ENCODE measurements around the gene DYRK1A. TPM values are rescaled to one million over a fixed set of nuclear protein-coding genes. Genes with fewer than 3 reads are reported as not detected.

Gene DYRK1A
- total and polyA plus RNA-seq, 4 donors: 42.4 to 95.9 (median 59.1) TPM

DNA sequence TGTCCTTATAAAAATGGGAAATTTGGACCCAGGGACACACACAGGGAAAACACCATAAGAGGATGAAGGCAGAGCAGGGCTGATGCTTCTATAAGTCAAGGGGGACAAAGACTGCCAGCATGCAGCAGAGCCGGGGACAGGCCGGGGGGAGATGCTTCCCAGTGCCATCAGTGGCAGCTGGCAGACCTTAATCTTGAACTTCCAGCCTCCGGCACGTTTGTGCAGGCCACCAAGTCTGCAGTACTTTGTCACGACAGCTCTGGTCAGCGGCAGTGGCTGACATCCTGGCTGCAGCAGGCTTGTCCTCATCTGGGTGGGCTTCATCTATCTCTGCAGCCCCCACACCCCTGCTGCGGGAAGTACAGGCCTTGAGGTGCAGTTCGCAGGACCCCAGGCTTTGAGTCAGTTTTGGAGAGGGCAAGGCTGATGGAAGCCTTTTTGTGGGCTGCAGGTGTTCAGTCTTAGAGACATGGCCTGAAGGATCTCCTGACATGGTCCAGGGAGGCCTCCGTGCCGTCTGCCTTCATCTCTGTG lies 186.0 kb downstream of the DYRK1A start:
- no peak for DNase-seq (ENCODE audit: low read depth in 4 of 6, low spot score in 6 of 6)
- no peaks in the 10 kb centered on the region for H3K36me3 ChIP-seq (ENCODE audit: control insufficient read depth, insufficient read depth, low read length)
- no peaks in the 10 kb centered on the region for H3K27me3 ChIP-seq (ENCODE audit: control insufficient read depth, insufficient read depth, low read length)
- WGBS (ENCODE audit: insufficient coverage): 89% methylated on average over 10 of the region's 10 CpGs
- H3K9me3 ChIP-seq (ENCODE audit: control insufficient read depth, insufficient read depth, low read length): no peaks in the 10 kb centered on the region
- H3K4me1 ChIP-seq (ENCODE audit: control insufficient read depth, insufficient read depth, low read length): peaks cover 26% of the 10 kb centered on the region
- no peak overlapping the region for H3K27ac ChIP-seq (ENCODE audit: low read depth, low read length)
- no peak overlapping the region for H3K4me3 ChIP-seq (ENCODE audit: low read depth, low read length)

DNA sequence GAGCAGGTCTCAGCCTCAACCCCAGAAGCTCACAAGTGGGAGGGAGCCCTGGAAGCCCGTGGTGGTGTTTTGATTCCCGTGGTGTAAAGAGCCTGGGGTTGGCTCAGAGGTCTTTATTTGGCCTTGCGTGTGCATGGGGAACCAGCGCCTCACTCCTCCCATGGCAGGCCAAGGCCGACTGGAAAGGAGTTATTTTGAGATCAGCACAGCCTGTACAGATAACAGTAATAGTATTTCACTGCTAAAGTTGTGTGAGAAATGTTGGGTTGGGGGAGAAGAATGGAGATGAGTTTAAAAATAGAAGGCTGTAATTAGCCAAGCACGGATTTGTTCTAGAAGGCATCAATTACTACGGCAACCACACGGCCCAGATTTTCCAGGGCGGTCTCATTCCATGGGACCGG lies 186.5 kb downstream of the DYRK1A start:
- no peak overlapping the region for H3K4me3 ChIP-seq (ENCODE audit: low read depth, low read length)
- H3K27ac ChIP-seq (ENCODE audit: low read depth, low read length): no peak overlapping the region
- 25% methylated on average over 5 of the region's 10 CpGs for WGBS (ENCODE audit: insufficient coverage)
- no peaks in the 10 kb centered on the region for H3K9me3 ChIP-seq (ENCODE audit: control insufficient read depth, insufficient read depth, low read length)
- no peaks in the 10 kb centered on the region for H3K36me3 ChIP-seq (ENCODE audit: control insufficient read depth, insufficient read depth, low read length)
- H3K27me3 ChIP-seq (ENCODE audit: control insufficient read depth, insufficient read depth, low read length): no peaks in the 10 kb centered on the region
- H3K4me1 ChIP-seq (ENCODE audit: control insufficient read depth, insufficient read depth, low read length): peaks cover 26% of the 10 kb centered on the region
- peak in 2 of 6 donors; percentile 27 to 61 for DNase-seq (ENCODE audit: low read depth in 4 of 6, low spot score in 6 of 6)

DNA sequence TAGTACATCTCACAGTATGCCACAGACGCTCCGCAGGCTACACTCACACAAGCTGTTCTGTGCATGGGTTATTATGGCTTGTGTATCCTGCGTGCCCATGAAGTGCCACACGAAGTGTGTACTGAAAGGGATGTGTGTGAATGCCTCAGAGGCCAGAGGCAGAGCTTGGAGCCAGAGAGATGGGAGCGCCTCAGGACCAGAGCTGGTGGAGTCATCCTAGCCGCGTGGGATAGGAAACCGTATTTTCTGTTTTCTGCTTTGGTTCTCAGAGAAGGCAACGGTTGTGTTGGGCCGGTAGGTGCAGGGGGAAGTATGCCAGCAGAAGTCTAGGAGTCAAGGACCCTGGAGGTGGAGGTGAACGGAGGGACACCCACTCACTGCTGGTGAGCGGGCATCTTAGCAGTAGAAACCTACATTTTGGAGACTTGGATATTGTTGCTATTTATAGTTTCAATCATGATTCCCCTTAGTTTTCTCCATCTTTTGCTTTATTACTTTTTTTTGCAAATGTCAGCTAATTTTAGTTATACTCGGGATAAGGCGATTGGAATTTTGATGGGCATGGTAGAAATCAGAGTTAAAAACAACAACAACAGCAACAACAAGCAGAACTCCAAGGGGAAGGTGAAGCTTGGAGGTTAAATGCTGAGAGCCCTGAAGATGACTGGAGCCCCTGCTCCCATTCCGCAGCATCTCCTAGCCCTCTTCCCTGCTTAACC lies 188.2 kb downstream of the DYRK1A start:
- Histone ChIP-seq H3K9me3 (ENCODE audit: control insufficient read depth, insufficient read depth, low read length) (no peaks in the 10 kb centered on the region), H3K4me1 (ENCODE audit: control insufficient read depth, insufficient read depth, low read length) (peaks cover 26% of the 10 kb centered on the region), H3K27ac (ENCODE audit: low read depth, low read length) (no peak overlapping the region), H3K27me3 (ENCODE audit: control insufficient read depth, insufficient read depth, low read length) (no peaks in the 10 kb centered on the region), H3K36me3 (ENCODE audit: control insufficient read depth, insufficient read depth, low read length) (no peaks in the 10 kb centered on the region), H3K4me3 (ENCODE audit: low read depth, low read length) (no peak overlapping the region)
- no peak for DNase-seq (ENCODE audit: low read depth in 4 of 6, low spot score in 6 of 6)
- WGBS (ENCODE audit: insufficient coverage): 93% methylated on average over 10 of the region's 15 CpGs

DNA sequence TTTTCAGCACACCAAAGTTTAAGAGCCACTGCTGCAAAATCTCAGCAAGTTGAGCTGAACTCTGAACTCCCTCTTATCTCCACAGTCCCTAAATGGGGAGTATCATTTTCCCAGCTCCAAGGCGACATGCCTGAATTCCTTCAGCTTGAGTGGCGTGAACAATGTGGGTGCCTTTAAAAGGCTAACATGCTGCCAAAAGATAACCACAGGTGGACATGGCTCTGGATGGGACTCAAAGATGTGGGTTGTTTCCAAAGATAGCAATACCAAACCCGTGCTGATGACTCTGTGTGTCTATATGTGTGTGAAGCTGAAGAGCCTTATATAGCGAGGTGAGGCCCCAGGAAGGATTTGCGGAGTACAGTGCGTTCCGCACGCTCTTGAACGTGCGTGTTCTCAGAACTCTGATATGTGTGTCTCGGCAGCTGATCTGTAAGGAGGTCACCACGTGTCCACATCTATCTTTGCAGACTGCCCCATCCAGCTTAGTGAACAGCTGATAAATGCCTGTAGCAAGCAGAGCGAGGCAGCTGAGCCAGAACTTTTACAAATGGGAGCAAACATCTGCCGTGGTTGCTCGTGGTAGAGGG lies 189.2 kb downstream of the DYRK1A start:
- no peak for DNase-seq (ENCODE audit: low read depth in 4 of 6, low spot score in 6 of 6)
- no peaks in the 10 kb centered on the region for H3K27me3 ChIP-seq (ENCODE audit: control insufficient read depth, insufficient read depth, low read length)
- no peaks in the 10 kb centered on the region for H3K36me3 ChIP-seq (ENCODE audit: control insufficient read depth, insufficient read depth, low read length)
- H3K27ac ChIP-seq (ENCODE audit: low read depth, low read length): no peak overlapping the region
- no peaks in the 10 kb centered on the region for H3K9me3 ChIP-seq (ENCODE audit: control insufficient read depth, insufficient read depth, low read length)
- H3K4me1 ChIP-seq (ENCODE audit: control insufficient read depth, insufficient read depth, low read length): peaks cover 24% of the 10 kb centered on the region
- H3K4me3 ChIP-seq (ENCODE audit: low read depth, low read length): no peak overlapping the region
- 84% methylated on average over 13 of the region's 15 CpGs for WGBS (ENCODE audit: insufficient coverage)

DNA sequence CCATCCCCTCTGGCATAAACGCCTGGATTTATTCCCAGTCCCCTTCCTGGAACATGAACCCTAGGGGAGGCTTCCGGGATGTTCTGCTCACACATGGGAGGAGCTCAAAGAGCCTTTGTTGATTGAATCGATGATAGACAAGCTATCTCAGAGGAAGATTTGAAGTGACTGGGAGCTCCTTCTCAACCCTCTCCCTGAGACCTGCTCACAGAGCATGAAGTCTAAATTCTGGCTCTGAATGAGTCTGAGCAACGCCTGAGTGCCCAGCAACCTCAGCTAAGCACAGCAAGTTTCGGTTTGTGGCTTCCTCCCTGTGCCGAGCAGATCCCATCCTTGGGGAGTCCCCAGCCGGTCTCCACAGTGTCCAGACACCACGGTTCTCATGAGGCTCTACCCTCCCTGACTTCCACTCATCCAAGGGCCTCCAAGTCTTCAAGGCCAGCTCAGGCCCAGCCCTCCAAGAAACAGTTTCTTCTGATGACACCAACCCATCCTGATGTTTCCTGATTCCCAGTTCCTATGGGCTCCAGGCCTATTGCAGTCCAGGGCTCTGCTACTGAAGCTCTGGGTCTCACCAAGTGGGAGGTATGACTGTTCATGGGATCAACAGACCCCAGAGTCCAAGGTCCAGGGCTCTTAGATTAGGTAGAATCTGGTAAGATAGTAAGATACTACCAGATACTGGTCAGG lies 190.8 kb downstream of the DYRK1A start:
- no peak overlapping the region for H3K27ac ChIP-seq (ENCODE audit: low read depth, low read length)
- H3K27me3 ChIP-seq (ENCODE audit: control insufficient read depth, insufficient read depth, low read length): no peaks in the 10 kb centered on the region
- no peak overlapping the region for H3K4me3 ChIP-seq (ENCODE audit: low read depth, low read length)
- H3K4me1 ChIP-seq (ENCODE audit: control insufficient read depth, insufficient read depth, low read length): peaks cover 8% of the 10 kb centered on the region
- H3K36me3 ChIP-seq (ENCODE audit: control insufficient read depth, insufficient read depth, low read length): no peaks in the 10 kb centered on the region
- WGBS (ENCODE audit: insufficient coverage): 88% methylated on average over 7 of the region's 8 CpGs
- DNase-seq (ENCODE audit: low read depth in 4 of 6, low spot score in 6 of 6): no peak
- H3K9me3 ChIP-seq (ENCODE audit: control insufficient read depth, insufficient read depth, low read length): no peaks in the 10 kb centered on the region

DNA sequence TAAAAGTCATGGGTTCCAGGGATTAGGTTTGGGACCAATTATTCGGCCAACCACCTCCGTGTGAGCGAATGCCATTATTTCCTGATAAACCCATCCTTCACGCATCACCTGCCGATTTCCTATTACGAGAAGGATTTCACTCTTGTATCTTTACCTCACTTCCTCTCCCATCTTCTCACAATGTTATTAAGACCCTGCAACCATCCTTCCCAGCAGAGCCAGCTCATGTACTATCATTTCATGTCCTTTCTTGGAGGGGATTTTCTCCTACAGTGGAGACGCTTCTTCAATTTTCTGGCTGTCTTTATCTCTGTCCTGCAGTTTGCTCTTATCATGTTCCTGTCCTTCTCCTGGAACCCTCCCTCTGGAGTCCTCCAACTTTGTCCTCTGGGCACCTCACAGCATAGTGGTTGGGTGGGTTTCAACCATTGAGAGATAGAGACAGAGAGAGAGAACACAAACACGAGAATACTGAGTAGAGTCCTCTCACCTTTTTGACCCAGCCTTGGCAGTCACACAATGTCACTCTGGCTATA lies 192.2 kb downstream of the DYRK1A start:
- no peak overlapping the region for H3K27ac ChIP-seq (ENCODE audit: low read depth, low read length)
- no peak overlapping the region for H3K4me3 ChIP-seq (ENCODE audit: low read depth, low read length)
- DNase-seq (ENCODE audit: low read depth in 4 of 6, low spot score in 6 of 6): no peak
- H3K9me3 ChIP-seq (ENCODE audit: control insufficient read depth, insufficient read depth, low read length): no peaks in the 10 kb centered on the region
- H3K4me1 ChIP-seq (ENCODE audit: control insufficient read depth, insufficient read depth, low read length): peaks cover 8% of the 10 kb centered on the region
- H3K27me3 ChIP-seq (ENCODE audit: control insufficient read depth, insufficient read depth, low read length): no peaks in the 10 kb centered on the region
- 96% methylated on average over 5 of the region's 8 CpGs for WGBS (ENCODE audit: insufficient coverage)
- H3K36me3 ChIP-seq (ENCODE audit: control insufficient read depth, insufficient read depth, low read length): no peaks in the 10 kb centered on the region

DNA sequence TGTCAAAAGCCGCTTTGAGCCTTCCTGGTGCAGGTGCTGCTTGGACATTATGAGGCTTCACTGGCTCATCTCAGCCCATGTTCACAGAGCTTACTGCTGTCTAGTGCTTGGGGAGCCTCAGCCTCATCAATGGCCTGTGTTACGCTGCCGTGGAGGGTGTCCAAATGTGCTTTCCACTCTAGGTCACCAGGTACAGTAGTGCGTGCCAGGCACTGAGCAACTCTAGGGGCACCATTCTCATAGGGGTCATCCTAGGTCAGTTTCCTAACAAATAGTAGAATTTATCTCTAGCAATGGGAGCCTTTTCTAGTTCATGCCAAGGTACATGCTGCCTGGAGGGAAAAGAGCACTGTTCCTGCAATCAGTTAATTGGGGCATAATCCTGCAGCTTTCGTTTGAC lies 193.8 kb downstream of the DYRK1A start:
- WGBS (ENCODE audit: insufficient coverage): 91% methylated on average over 5 of the region's 5 CpGs
- Histone ChIP-seq H3K9me3 (ENCODE audit: control insufficient read depth, insufficient read depth, low read length) (no peaks in the 10 kb centered on the region), H3K27ac (ENCODE audit: low read depth, low read length) (no peak overlapping the region)

DNA sequence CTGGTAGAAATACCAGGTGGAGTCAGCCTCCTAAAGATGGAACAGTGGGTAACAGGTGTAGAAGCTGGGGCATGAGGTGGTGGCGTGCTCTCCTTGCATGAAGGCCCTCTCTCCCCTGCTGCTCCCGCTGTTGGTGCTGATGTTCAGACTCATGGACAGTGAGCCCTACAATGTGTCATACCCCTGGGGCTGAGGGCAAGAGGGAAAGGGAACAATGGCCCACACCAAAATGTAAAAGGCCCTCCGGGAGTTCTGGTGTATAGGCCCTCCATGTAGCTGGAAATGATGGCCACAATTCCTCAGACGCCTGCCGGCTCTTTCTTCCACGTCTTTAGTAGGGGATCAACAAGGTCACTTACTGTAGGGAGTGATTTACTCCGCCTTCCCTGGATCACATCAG lies 194.9 kb downstream of the DYRK1A start:
- no peaks in the 10 kb centered on the region for H3K9me3 ChIP-seq (ENCODE audit: control insufficient read depth, insufficient read depth, low read length)
- H3K27me3 ChIP-seq (ENCODE audit: control insufficient read depth, insufficient read depth, low read length): no peaks in the 10 kb centered on the region
- peaks cover 25% of the 10 kb centered on the region for H3K4me1 ChIP-seq (ENCODE audit: control insufficient read depth, insufficient read depth, low read length)
- no peak for DNase-seq (ENCODE audit: low read depth in 4 of 6, low spot score in 6 of 6)
- no peak overlapping the region for H3K27ac ChIP-seq (ENCODE audit: low read depth, low read length)
- WGBS (ENCODE audit: insufficient coverage): 40% methylated on average over 1 of the region's 7 CpGs
- H3K4me3 ChIP-seq (ENCODE audit: low read depth, low read length): no peak overlapping the region
- H3K36me3 ChIP-seq (ENCODE audit: control insufficient read depth, insufficient read depth, low read length): no peaks in the 10 kb centered on the region

More for the DNA sequence above, 193.8 kb downstream of the DYRK1A start:
- Histone ChIP-seq H3K27me3 (ENCODE audit: control insufficient read depth, insufficient read depth, low read length) (no peaks in the 10 kb centered on the region), H3K4me3 (ENCODE audit: low read depth, low read length) (no peak overlapping the region), H3K36me3 (ENCODE audit: control insufficient read depth, insufficient read depth, low read length) (no peaks in the 10 kb centered on the region), H3K4me1 (ENCODE audit: control insufficient read depth, insufficient read depth, low read length) (peaks cover 24% of the 10 kb centered on the region)
- no peak for DNase-seq (ENCODE audit: low read depth in 4 of 6, low spot score in 6 of 6)

DNA sequence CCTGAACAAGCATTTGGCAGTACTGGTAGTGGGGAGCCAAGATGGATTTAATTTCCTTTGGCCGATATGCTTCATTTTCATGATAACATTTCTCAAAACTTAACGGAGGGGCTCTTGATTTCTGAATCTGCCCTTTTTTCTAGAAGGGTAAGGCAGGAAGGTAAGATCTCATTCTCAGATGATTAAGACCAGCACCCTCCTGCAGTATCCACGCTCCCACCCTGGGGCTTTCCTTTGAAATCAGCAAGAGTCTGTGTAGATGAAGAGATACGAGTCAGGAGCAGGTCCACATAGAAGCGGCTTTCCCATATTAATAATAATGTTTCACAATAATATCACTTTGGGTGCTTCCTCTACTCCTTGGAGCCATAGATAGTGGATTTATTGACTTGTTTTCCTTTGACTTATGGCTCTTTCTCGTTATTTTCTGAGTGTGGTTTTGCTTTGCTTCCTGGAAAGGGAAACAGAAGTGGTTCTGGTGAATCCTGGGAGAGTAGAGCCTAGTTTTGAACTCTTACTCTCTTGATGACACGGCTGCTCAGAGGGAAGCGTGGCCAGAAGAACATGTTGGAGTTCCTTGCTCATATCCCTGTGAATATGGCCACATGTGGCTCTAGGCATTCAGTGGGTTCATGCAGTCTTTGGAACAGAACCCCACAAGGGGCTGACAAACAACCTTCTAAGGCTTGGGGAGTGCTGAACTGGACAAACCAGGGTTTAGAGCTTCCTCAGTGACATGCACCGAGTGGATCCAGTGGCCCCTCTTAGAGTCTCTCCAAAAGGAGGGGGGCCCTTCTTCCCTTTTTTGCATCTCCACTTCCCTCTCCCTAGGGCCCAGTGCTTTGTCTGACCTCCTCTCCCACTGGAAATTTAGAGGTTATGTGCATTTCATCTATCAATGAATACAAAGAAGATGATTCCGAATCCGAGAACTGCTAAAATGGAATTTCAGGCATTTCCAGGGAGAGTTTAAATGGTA lies 195.7 kb downstream of the DYRK1A start:
- Histone ChIP-seq H3K36me3 (ENCODE audit: control insufficient read depth, insufficient read depth, low read length) (no peaks in the 10 kb centered on the region), H3K4me3 (ENCODE audit: low read depth, low read length) (no peak overlapping the region), H3K27ac (ENCODE audit: low read depth, low read length) (no peak overlapping the region), H3K27me3 (ENCODE audit: control insufficient read depth, insufficient read depth, low read length) (no peaks in the 10 kb centered on the region), H3K9me3 (ENCODE audit: control insufficient read depth, insufficient read depth, low read length) (no peaks in the 10 kb centered on the region), H3K4me1 (ENCODE audit: control insufficient read depth, insufficient read depth, low read length) (peaks cover 25% of the 10 kb centered on the region)
- no peak for DNase-seq (ENCODE audit: low read depth in 4 of 6, low spot score in 6 of 6)
- WGBS (ENCODE audit: insufficient coverage): 93% methylated on average over 3 of the region's 11 CpGs
